ENCODE data around the gene THBS2.

The THBS2 gene

DNA sequence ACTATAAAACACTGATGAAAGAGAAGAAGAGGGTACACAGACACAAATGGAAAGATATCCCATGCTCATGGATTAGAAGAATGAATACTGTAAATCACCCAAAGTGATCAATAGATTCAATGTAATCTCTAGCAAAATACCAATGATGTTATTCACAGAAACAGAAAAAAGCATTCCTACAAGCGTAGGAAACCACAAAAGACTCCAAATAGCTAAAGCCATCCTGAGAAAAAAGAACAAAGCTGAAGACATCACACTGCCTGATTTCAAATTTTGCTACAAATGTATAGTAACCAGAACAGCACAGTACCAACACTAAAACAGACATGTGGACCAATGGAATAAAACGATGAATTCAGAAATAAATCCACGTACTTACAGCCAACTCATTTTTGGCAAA is 43.0 kb downstream of the THBS2 start (continued):
- TF ChIP-seq ISL1 (CRISPR knock-in tag; IDR thresholded peaks at IDR 0.05), result no peak

DNA sequence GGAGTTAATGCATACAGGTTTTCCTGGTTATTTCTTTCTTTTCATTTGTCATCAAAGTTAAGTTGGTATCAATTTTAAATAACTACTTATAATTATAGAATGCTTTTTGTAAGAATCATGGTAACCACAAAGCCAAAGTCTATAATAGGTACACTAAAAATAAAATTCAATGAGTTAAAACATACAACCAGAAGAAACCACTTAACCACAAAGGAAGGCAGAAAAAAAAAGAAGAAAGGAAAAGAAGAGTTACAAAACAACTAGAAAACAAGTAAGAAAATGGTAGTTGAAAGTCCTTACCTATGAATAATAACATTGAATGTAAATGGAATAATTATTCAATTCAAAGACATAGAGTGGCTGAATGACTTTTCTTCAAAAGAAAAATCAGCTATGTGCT is 45.6 kb downstream of the THBS2 start:
- no peak for ATAC-seq
- no peak for TF ChIP-seq ZNF8 (CRISPR knock-in tag; IDR thresholded peaks at IDR 0.05)
- TF ChIP-seq, protein P1, sequence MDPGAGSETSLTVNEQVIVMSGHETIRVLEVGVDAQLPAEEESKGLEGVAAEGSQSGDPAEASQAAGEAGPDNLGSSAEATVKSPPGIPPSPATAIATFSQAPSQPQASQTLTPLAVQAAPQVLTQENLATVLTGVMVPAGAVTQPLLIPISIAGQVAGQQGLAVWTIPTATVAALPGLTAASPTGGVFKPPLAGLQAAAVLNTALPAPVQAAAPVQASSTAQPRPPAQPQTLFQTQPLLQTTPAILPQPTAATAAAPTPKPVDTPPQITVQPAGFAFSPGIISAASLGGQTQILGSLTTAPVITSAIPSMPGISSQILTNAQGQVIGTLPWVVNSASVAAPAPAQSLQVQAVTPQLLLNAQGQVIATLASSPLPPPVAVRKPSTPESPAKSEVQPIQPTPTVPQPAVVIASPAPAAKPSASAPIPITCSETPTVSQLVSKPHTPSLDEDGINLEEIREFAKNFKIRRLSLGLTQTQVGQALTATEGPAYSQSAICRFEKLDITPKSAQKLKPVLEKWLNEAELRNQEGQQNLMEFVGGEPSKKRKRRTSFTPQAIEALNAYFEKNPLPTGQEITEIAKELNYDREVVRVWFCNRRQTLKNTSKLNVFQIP (CRISPR knock-in tag; IDR thresholded peaks at IDR 0.05; ENCODE audit: borderline replicate concordance, low read depth), result no peak
- TF ChIP-seq ARNTL (CRISPR knock-in tag; IDR thresholded peaks at IDR 0.05; ENCODE audit: borderline replicate concordance, low read depth), result no peak
- TF ChIP-seq ESRRG (CRISPR knock-in tag; IDR thresholded peaks at IDR 0.05), result no peak

DNA sequence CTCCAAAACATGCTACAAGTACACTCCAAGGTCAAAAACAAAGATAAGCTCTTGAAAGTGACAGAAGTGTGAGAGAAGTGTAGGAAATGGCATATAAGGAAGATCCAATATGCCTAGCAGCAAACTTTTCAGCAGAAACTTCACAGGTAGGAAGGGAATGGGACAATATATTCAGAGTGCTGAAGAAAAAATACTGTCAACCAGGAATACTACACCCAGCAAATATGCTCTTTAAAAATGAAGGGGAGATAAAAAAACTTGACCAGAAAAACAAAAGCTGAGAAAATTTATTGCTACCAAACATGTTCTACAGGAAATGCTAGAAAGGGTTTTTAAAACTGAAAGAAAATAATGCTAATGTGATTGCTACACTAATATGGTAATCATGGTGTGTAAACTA is 46.2 kb downstream of the THBS2 start:
- TF ChIP-seq PPARA (CRISPR knock-in tag; IDR thresholded peaks at IDR 0.05; ENCODE audit: borderline replicate concordance) (no peak), ARNTL (CRISPR knock-in tag; IDR thresholded peaks at IDR 0.05; ENCODE audit: borderline replicate concordance, low read depth) (no peak), RARB (CRISPR knock-in tag; IDR thresholded peaks at IDR 0.05) (no peak), ZC3H10 (CRISPR knock-in tag; IDR thresholded peaks at IDR 0.05) (no peak), ZFP30 (CRISPR knock-in tag; IDR thresholded peaks at IDR 0.05) (no peak), ZFP3 (CRISPR knock-in tag; IDR thresholded peaks at IDR 0.05) (no peak), TCF4 (CRISPR knock-in tag; IDR thresholded peaks at IDR 0.05; ENCODE audit: borderline replicate concordance) (no peak), ZNF565 (CRISPR knock-in tag; conservative IDR thresholded peaks at IDR 0.05; ENCODE audit: low read depth) (no peak), ZNF8 (CRISPR knock-in tag; IDR thresholded peaks at IDR 0.05) (no peak), SNAI2 (CRISPR knock-in tag; IDR thresholded peaks at IDR 0.05) (no peak), ISL1 (CRISPR knock-in tag; IDR thresholded peaks at IDR 0.05) (no peak), TOX (CRISPR knock-in tag; IDR thresholded peaks at IDR 0.05; ENCODE audit: borderline replicate concordance) (no peak), BACH2 (CRISPR knock-in tag; IDR thresholded peaks at IDR 0.05; ENCODE audit: borderline replicate concordance) (no peak), ZNF70 (CRISPR knock-in tag; IDR thresholded peaks at IDR 0.05) (no peak)
- TF ChIP-seq, protein P1 (CRISPR knock-in tag; IDR thresholded peaks at IDR 0.05; ENCODE audit: borderline replicate concordance, low read depth), result no peak
- TF ChIP-seq, protein P2, sequence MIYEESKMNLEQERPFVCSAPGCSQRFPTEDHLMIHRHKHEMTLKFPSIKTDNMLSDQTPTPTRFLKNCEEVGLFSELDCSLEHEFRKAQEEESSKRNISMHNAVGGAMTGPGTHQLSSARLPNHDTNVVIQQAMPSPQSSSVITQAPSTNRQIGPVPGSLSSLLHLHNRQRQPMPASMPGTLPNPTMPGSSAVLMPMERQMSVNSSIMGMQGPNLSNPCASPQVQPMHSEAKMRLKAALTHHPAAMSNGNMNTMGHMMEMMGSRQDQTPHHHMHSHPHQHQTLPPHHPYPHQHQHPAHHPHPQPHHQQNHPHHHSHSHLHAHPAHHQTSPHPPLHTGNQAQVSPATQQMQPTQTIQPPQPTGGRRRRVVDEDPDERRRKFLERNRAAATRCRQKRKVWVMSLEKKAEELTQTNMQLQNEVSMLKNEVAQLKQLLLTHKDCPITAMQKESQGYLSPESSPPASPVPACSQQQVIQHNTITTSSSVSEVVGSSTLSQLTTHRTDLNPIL (CRISPR knock-in tag; IDR thresholded peaks at IDR 0.05; ENCODE audit: low read depth), result no peak
- TF ChIP-seq, protein P3, sequence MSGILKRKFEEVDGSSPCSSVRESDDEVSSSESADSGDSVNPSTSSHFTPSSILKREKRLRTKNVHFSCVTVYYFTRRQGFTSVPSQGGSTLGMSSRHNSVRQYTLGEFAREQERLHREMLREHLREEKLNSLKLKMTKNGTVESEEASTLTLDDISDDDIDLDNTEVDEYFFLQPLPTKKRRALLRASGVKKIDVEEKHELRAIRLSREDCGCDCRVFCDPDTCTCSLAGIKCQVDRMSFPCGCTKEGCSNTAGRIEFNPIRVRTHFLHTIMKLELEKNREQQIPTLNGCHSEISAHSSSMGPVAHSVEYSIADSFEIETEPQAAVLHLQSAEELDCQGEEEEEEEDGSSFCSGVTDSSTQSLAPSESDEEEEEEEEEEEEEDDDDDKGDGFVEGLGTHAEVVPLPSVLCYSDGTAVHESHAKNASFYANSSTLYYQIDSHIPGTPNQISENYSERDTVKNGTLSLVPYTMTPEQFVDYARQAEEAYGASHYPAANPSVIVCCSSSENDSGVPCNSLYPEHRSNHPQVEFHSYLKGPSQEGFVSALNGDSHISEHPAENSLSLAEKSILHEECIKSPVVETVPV (CRISPR knock-in tag; IDR thresholded peaks at IDR 0.05), result no peak
- TF ChIP-seq, protein P4, sequence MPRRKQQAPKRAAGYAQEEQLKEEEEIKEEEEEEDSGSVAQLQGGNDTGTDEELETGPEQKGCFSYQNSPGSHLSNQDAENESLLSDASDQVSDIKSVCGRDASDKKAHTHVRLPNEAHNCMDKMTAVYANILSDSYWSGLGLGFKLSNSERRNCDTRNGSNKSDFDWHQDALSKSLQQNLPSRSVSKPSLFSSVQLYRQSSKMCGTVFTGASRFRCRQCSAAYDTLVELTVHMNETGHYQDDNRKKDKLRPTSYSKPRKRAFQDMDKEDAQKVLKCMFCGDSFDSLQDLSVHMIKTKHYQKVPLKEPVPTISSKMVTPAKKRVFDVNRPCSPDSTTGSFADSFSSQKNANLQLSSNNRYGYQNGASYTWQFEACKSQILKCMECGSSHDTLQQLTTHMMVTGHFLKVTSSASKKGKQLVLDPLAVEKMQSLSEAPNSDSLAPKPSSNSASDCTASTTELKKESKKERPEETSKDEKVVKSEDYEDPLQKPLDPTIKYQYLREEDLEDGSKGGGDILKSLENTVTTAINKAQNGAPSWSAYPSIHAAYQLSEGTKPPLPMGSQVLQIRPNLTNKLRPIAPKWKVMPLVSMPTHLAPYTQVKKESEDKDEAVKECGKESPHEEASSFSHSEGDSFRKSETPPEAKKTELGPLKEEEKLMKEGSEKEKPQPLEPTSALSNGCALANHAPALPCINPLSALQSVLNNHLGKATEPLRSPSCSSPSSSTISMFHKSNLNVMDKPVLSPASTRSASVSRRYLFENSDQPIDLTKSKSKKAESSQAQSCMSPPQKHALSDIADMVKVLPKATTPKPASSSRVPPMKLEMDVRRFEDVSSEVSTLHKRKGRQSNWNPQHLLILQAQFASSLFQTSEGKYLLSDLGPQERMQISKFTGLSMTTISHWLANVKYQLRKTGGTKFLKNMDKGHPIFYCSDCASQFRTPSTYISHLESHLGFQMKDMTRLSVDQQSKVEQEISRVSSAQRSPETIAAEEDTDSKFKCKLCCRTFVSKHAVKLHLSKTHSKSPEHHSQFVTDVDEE (CRISPR knock-in tag; IDR thresholded peaks at IDR 0.05), result no peak
- TF ChIP-seq, protein P5, sequence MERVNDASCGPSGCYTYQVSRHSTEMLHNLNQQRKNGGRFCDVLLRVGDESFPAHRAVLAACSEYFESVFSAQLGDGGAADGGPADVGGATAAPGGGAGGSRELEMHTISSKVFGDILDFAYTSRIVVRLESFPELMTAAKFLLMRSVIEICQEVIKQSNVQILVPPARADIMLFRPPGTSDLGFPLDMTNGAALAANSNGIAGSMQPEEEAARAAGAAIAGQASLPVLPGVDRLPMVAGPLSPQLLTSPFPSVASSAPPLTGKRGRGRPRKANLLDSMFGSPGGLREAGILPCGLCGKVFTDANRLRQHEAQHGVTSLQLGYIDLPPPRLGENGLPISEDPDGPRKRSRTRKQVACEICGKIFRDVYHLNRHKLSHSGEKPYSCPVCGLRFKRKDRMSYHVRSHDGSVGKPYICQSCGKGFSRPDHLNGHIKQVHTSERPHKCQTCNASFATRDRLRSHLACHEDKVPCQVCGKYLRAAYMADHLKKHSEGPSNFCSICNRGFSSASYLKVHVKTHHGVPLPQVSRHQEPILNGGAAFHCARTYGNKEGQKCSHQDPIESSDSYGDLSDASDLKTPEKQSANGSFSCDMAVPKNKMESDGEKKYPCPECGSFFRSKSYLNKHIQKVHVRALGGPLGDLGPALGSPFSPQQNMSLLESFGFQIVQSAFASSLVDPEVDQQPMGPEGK (CRISPR knock-in tag; IDR thresholded peaks at IDR 0.05; ENCODE audit: borderline replicate concordance), result no peak
- no peak for ATAC-seq
